ENCODE data around the gene ENG.

- TF ChIP-seq GATA2 (IDR thresholded peaks at IDR 0.05; ENCODE audit: low read depth, low read length), result no peak
- TF ChIP-seq GATA3 (IDR thresholded peaks at IDR 0.05; ENCODE audit: low read depth, low read length), result no peak
Observed at GRCh38 chr9:127875306-127875966, 21.0 kb upstream of the ENG start.
